HG03060 (cell line): ENCODE measurements around the gene PTPN13.
A peak's percentile ranks its signal among the peaks of the same experiment; 100 is the strongest.

Experiments
- ATAC-seq: cut with Tn5 transposase; IDR thresholded peaks from one replicate; pipeline ENCODE4 v1.9.1; 2021; ENCODE audit warnings: low read depth, moderate number of reproducible peaks; ENCODE audit not compliant: unreplicated experiment

PTPN13 gene, protein sequence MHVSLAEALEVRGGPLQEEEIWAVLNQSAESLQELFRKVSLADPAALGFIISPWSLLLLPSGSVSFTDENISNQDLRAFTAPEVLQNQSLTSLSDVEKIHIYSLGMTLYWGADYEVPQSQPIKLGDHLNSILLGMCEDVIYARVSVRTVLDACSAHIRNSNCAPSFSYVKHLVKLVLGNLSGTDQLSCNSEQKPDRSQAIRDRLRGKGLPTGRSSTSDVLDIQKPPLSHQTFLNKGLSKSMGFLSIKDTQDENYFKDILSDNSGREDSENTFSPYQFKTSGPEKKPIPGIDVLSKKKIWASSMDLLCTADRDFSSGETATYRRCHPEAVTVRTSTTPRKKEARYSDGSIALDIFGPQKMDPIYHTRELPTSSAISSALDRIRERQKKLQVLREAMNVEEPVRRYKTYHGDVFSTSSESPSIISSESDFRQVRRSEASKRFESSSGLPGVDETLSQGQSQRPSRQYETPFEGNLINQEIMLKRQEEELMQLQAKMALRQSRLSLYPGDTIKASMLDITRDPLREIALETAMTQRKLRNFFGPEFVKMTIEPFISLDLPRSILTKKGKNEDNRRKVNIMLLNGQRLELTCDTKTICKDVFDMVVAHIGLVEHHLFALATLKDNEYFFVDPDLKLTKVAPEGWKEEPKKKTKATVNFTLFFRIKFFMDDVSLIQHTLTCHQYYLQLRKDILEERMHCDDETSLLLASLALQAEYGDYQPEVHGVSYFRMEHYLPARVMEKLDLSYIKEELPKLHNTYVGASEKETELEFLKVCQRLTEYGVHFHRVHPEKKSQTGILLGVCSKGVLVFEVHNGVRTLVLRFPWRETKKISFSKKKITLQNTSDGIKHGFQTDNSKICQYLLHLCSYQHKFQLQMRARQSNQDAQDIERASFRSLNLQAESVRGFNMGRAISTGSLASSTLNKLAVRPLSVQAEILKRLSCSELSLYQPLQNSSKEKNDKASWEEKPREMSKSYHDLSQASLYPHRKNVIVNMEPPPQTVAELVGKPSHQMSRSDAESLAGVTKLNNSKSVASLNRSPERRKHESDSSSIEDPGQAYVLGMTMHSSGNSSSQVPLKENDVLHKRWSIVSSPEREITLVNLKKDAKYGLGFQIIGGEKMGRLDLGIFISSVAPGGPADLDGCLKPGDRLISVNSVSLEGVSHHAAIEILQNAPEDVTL (N-terminal part only)

DNA sequence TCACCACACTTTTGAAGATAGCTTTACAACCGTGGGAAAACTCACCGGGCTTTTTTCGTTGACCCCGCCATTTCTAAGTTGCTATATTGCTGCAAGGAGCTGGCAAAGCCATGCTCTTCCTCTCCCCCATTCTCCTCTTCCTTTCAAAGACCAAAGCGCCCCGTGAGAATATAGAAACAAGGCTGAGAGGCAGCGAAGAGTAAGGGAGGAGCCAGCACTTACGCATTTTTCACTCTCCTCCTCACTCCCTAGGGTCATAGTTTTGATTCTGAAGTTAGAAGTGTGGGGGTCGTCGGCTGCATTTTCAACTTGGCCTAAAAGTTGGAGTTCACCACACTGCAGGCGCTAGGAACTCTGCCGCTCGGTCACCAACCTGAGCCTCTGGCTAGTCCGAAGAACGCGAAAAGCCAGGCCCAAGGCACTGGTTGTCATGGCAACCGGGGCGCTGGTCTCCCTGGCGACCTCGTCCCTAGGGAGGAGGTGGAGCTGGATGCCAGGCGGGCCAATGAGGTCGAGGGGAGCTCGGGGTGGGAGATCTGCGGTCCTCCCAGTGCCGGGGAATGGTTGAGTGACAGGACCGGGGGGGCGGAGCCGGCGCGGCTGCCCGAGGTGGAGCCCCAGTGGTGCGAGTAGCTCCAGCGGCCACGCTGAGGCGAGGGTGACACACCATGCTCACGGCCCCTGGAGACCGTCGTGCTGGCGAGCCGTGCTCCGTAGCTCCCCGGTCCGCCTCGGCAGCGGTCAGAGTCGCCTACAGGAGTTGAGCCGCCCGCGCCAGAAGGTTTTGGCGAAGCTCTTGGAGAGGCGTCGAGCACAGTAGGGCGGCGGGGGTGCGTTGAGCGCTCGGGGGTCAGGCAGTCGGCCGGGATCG is at the start of gene PTPN13:
TSS of gene PTPN13 (plus strand) at position 628 of the 871 bp plus-strand sequence. CDS start 40,942 bp downstream, outside the sequence.
- peak; percentile 97 for ATAC-seq

DNA sequence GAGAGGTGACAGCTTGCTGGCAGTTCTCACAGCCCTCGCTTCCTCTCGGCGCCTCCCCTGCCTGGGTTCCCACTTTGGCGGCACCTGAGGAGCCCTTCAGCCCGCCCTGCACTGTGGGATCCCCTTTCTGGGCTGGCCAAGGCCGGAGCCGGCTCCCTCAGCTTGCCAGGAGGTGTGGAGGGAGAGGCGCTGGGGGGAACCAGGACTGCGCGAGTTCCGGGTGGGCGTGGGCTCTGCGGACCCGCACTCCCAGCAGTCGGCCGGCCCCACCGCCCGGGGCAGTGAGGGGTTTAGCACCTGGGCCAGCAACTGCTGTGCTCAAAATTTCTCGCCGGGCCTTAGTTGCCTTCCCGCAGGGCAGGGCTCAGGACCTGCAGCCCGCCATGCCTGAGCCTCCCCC is 47.0 kb upstream of the PTPN13 start:
- ATAC-seq = no peak

DNA sequence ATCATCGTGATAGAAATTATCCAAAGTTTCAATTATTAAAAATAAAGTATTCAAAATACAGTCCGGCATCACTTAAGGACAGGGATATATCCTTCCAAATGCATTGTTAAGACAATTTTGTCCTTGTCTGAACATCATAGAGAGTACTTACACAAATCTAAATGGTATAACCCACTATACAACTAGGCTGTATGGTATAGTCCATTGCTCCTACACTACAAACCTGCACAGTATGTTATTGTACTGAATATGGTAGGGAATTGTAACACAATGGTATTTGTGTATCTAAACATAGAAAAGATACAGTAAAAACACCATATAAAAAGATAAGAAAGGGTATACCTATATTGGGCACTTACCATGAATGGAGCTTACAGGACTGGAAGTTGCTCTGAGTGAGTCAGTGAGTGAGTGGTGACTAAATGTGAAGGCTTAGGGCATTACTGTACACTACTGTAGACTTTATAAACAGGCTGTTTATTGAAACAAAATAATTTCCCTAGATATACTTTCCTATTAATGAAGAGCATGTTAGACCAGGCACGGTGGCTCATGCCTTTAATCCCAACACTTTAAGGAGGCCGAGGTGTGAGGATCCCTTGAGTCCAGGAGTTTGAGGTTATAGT is 44.8 kb upstream of the PTPN13 start:
- ATAC-seq = no peak

DNA sequence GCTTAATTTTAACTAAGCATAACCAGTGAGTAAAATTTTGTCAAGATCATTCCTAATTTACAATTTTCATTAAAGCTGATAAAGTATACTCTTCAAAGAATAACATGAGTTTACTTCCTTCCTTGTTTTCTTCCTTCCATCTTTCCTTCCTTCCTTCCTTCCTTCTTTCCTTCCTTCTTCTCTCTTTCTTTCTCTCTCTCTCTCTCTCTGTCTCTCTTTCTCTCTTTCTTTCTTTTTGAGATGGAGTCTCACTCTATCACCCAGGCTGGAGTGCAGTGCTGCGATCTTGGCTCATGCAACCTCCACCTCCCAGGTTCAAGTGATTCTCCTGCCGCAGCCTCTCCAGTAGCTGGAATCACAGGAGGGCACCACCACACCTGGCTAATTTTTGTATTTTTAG is 42.7 kb upstream of the PTPN13 start:
- no peak for ATAC-seq

DNA sequence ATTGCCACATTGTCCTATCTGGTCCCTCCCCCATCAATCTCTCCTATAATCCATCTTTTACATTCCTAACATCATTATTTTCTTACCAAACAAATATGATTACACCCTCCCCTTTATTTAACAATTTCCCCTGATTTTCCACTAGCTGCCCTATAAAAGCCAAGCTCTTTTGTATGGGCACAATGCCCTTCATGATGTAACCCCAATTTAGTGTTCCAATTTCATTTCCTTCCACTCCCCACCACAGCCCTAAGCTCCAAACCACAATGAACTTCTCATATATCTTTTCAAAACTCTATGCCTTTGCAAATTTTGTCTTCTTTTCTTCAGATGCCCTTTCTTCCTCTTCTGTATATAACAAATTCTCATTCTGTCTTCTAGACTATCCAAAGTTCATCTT is 39.5 kb upstream of the PTPN13 start:
- ATAC-seq = no peak

DNA sequence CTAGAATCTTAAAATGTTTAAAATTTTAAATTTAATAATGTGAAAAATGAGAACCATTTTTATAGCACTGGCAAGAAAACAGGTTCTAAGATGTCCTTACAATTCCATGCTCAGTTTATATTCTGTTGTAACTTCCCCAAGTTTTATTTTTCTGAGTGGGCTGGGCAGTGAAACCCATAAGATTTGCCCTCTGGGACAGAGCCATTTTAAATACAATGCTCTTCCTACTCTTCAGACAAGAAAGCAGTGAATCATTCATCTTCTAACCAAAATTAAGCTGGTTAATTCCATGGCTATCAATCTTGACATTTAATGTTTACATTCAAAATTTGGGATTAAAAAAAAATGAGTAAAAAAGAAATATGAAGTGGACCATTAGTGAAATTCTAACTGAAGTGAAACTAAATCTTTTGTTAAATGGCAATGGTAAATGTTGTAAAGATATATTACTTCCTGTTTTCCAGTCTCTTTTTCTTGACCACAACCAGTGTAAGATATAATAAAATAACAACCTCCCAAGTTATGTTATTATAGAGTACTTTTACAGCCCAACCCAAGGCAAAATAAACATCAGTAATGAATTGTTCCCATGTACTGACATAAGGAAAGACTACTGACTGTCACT is 37.2 kb upstream of the PTPN13 start:
- ATAC-seq = peak; percentile 21

DNA sequence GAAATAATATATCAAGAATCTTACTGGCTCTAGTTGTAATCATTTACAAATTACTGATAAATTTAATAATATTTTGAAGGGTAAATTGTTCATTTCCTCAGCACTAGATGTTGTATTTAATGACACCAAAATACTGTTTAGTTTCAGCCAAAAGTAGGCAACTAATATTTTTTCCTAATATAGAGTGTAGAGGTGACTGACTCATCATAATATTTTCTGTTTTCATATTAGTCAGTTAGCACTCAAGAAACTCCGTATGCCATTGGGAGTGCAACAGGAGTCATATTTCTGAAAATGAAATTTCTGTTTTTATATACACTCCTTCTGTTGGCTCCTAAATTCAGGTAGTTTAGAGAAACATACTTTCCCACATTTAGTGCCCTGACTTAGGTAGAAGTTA is 36.6 kb upstream of the PTPN13 start:
- ATAC-seq = peak; percentile 96

DNA sequence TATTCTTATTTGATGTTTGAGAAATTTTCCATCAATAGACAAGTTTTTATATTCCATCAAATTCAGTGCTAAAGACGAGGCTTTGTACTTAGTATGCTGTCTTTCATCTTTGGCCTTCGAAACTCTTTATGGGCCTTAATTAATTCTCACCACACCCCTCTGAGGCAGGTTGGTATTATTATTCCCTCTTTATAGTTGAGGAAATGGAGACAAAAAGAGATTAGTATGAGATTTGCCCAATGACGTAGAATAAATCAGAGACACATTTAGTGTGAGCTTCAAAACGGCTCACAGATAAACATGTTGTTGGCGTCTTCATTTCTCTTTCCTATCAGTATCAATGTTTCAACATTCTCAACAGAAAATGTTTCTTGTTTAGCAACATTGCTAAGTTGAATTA is 35.9 kb upstream of the PTPN13 start:
- no peak for ATAC-seq

DNA sequence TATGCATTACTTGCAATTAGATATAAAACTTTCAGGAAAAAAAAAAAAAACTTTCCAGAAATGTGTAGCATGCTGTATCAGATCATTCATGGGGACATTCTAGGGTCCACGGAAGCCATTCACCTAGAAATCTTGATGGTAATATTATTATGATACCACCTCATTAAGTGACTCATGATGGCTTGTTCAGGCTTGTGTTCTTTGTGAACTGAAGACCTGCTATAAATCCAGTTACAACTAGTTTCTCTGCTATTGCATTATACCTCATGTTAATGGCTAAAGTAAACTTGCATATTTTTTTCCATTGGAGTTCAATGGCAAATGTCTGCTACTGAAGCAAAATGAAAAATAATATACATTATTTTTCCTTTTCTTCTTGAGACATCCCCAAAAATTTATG is 35.3 kb upstream of the PTPN13 start:
- ATAC-seq = no peak

DNA sequence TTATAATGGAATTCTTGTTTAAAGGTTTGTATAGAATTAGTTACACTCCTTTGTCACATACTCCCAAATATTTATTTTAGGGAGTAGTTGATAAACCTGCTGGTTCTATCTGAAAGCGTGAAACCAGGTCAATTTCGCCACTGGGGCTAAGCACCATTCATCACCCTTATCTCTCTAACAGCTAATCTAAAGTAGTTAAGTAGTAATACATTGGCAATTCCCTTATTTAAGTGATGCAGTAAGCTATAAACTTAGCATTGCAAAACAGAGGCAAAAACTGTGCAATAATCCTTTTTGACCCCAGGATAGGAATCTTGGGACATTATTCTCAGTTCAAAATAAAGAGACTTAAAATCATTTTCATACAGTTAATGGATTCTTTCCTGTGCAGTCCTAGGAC is 33.7 kb upstream of the PTPN13 start:
- ATAC-seq = no peak

DNA sequence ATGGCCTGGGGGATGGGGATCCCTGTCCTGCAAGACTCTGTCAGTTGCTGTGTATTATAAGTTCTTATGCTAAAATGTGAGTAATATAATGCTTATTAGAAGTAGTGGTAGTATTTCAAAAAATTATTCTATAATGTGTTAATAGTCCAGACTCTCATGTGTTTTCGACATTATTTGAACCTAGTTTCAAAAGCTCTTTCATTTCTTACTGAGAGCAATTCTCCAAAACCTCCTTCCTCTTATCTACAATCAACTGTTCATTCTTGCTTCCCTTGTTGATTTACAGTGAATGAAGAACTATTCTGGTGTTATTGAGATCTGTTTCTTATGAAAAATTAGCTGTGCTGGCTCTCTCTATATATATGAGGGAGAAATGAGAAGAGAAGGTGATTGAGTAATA is 32.9 kb upstream of the PTPN13 start:
- ATAC-seq = no peak

DNA sequence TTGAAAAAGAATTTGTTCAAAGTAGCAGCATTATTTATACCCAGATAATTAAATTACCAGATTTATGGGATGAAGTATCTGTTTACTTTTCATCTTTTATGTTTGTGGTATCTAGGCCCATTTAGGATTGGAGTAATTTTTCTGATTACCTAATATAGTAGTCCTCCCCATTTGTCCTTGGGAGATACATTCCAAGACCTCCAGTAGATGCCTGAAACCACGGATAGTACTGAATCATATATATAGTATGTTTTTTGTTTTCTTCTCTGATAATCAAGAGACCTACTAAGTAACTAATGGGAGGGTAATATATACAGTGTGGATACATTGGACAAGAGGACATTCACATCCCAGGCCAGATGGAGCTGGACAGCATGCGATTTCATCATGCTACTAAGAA is 30.7 kb upstream of the PTPN13 start:
- ATAC-seq = no peak

DNA sequence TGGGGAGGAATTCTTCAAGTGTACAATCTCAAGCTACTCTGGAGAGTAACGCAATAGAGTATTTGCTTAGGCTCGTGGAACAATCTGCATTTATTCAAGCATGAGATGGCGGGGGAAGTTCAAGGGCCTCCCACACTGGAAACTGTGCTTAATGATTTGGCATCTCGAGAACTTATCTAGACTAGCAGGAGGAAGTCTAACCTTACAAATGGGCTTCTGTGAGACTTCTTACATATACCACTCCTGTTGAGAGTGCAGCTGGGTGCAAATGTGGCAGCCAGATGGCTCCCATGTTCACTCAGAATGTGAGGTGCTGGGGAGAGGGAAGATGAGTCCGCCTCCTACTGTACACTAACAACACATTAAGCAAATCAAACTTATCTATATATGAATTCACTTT is 29.3 kb upstream of the PTPN13 start:
- no peak for ATAC-seq

DNA sequence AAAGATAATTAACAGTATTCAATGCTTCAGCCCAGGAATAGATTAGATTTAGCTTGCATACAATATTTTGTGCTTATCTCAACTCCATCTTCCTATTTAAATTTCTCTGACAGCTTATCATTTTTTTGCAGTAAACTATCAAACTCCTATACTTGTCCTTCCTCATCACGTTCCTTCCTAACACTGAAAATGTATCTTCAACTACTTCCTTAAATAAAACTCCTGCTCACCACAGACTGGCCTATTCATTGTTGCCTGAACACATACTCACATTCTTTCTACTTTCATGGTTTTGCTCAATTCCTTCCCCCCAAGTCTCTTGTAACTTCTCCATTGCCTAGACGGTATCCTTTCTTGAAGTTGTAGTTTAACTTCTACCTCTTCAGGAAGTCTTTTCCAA is 28.5 kb upstream of the PTPN13 start:
- ATAC-seq = no peak

DNA sequence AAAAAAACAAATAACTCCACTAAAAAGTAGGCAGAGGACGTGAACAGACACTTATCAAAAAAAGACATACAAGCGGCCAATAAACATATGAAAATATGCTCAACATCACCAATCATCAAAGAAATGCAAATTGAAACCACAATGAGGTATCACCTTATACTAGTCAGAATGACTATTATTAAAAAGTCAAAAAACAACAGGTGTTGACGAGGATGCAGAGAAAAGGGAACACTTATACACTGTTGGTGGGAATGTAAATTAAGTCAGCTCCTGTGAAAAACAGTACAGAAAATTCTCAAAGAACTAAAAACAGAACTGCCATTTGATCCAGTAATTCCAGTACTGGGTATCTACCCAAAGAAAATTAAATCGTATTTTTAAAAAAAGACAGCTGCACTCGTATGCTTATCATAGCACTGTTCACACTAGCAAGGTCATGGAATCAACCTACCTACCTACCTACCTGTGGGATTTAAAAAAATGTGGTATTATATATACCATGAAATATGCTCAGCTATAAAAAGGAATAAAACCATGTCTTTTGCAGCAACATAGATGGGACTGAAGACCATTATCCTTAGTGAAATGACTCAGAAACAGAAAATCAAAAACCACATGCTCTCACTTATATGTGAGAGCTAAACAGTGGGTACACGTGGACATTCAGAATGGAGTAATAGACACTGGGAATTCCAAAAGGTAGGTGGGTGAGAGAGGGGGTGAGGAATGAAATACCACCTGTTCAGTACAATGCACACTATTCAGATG is 24.8 kb upstream of the PTPN13 start:
- ATAC-seq = no peak

DNA sequence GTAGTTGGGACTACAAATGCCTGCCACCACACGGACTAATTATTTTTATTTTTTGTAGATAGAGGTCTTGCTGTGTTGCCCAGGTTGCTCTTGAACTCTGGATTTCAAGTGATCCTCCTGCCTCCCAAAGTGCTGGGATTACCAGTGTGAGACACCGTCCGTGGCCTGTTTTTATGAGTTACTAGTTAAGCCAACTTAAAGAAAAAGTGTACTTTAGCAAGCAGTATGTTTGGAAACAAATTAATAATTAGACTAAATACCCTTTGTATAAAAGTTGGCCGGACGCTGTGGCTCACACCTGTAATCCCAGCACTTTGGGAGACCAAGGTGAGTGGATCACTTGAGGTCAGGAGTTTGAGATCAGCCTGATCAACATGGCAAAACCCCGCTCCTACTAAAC is 14.2 kb upstream of the PTPN13 start:
- ATAC-seq = no peak

DNA sequence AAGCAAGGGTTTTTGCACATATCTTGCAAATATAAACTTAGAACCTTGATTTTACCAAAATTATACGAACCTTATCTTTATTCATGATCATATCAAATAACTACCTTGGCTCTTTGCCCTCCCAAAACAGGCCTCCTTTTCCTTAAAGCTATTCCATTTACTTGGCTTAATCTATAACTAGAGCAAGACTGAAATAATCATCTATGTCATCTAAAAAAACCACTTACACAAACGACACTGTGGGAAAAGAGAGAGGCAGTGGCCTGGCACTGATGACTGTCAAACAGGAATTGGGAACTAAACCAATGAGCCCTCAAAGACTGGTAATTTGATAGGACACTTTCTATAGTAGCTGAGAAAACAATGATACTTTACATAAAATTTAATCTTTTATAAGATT is 11.7 kb upstream of the PTPN13 start:
- no peak for ATAC-seq

DNA sequence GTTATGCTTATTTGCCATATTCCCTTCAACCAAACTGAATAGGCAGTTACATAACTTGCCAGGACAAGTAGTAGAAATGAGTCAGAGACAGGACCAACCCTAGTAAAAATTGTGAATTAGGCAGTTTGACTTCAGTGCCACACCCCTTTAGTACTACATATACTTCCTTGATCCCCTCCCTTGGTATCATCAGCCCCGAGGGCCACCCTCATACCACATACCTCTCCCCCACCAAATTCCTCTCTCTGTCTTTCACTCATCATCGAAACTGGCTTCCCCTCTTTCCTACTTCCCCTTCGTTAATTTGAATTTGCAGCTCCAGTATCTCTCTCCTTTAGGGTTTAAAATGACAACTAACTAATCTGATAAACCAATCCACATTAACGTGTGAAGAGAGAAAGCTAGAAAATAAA is 7.9 kb upstream of the PTPN13 start:
- no peak for ATAC-seq
